ENCODE data around the gene FOXN3.

DNA sequence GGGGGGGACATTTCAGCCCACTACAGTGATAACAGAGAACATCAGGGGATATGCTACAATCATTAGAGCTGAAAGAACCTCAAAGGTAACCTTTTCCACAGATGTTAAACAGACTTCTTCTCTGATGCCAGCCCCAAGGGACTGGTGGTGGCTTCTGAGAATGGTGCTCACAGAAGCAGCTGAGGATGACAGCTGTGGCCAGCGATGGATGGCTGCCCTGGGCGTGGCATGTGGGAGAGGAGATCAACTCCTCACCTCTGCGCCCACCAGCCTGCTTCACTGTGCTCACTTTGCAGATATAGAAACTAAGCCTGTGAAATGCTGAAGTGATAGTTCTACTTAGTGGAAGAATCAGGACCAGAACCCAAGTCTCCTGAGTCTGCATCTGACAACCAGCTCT, 33.0 kb downstream of the FOXN3 start:
- TF ChIP-seq, protein P1, sequence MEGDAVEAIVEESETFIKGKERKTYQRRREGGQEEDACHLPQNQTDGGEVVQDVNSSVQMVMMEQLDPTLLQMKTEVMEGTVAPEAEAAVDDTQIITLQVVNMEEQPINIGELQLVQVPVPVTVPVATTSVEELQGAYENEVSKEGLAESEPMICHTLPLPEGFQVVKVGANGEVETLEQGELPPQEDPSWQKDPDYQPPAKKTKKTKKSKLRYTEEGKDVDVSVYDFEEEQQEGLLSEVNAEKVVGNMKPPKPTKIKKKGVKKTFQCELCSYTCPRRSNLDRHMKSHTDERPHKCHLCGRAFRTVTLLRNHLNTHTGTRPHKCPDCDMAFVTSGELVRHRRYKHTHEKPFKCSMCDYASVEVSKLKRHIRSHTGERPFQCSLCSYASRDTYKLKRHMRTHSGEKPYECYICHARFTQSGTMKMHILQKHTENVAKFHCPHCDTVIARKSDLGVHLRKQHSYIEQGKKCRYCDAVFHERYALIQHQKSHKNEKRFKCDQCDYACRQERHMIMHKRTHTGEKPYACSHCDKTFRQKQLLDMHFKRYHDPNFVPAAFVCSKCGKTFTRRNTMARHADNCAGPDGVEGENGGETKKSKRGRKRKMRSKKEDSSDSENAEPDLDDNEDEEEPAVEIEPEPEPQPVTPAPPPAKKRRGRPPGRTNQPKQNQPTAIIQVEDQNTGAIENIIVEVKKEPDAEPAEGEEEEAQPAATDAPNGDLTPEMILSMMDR (conservative IDR thresholded peaks at IDR 0.05 in 1 of 2, IDR thresholded peaks at IDR 0.05 in 1 of 2; ENCODE audit: low read depth in 1 of 2, low read length in 2 of 2): no peak
- TF ChIP-seq EZH2 (IDR thresholded peaks at IDR 0.05; ENCODE audit: low read length, missing control alignments): no peak
